SK-N-SH (cell line): Measurements from ENCODE around the gene PPP1CA. TPM values are rescaled to one million over a fixed set of nuclear protein-coding genes. Genes with fewer than 3 reads are reported as not detected.

Source experiments
- CTCF ChIA-PET: fragments of 300-600, 350-600 bp; formaldehyde crosslinking; extraction: SDS; loops from one replicate; lab custom pipeline; 2021; lab: Yijun Ruan, JAX
- POLR2A ChIA-PET: fragments of 350-600 bp; sonication (Branson Sonifier 250); formaldehyde crosslinking; extraction: SDS; loops from one replicate; lab custom pipeline; 2020; ENCODE audit warnings: antibody characterized with exemption, inconsistent platforms; lab: Yijun Ruan, JAX
- DNase-seq: peaks from one replicate; pipeline ENCODE4 v3.0.0; 2012
- H2AFZ ChIP-seq: fragments of 200-600 bp; sonication (generic); 2 replicates; pipeline ENCODE4 v1.8.1; 2016; ENCODE audit warnings: antibody characterized with exemption, mild to moderate bottlenecking, low read depth
- H3F3A ChIP-seq: fragments of 200-600 bp; sonication (generic); replicated peaks from 2 replicates; pipeline ENCODE3; 2016; ENCODE audit warnings: antibody characterized with exemption, mild to moderate bottlenecking; ENCODE audit not compliant: insufficient read depth
- H3K27ac ChIP-seq, 2 experiments: fragments of 200-500 bp in 1 of 2; fragments of 200-600 bp in 1 of 2; sonication (Bioruptor generic) in 1 of 2; sonication (generic), shearing (Covaris generic) in 1 of 2; 2 replicates each; pipeline versions ENCODE4 v1.5.1 to v1.6.1; 2014 to 2016; ENCODE audit warnings: low read depth in 2 of 2, inconsistent platforms in 1 of 2, low read length in 1 of 2, mild to moderate bottlenecking in 1 of 2, mixed read lengths in 1 of 2
- H3K27me3 ChIP-seq: fragments of 200-600 bp; sonication (generic), shearing (Covaris generic); 2 replicates; pipeline ENCODE4 v1.6.1; 2016; ENCODE audit warnings: mixed run types; ENCODE audit not compliant: insufficient read depth
- H3K36me3 ChIP-seq, 2 experiments: fragments of 200-500 bp in 1 of 2; fragments of 200-600 bp in 1 of 2; sonication (Bioruptor generic) in 1 of 2; sonication (generic) in 1 of 2; replicated peaks in 1 of 2; 2 replicates each; pipeline versions ENCODE3 to v1.5.1; 2014 to 2016; ENCODE audit warnings: low read length in 1 of 2, mild to moderate bottlenecking in 1 of 2; ENCODE audit not compliant: insufficient read depth in 2 of 2, control insufficient read depth in 1 of 2
- H3K4me1 ChIP-seq, 2 experiments: fragments of 200-500 bp in 1 of 2; fragments of 200-600 bp in 1 of 2; sonication (Bioruptor generic) in 1 of 2; sonication (generic), shearing (Covaris generic) in 1 of 2; 2 replicates each; pipeline versions ENCODE4 v1.5.1 to v1.6.1; 2014 to 2016; ENCODE audit warnings: low read depth in 1 of 2, low read length in 1 of 2, mixed run types in 1 of 2; ENCODE audit not compliant: insufficient read depth in 2 of 2, control insufficient read depth in 1 of 2
- H3K4me2 ChIP-seq: fragments of 200-600 bp; sonication (generic), shearing (Covaris generic); 2 replicates; pipeline ENCODE4 v1.6.1; 2017; ENCODE audit warnings: mixed run types
- H3K4me3 ChIP-seq, 2 experiments: fragments of 200-500 bp in 1 of 2; fragments of 200-600 bp in 1 of 2; sonication (Bioruptor generic) in 1 of 2; sonication (generic), shearing (Covaris generic) in 1 of 2; 2 replicates each; pipeline versions ENCODE4 v1.5.1 to v1.8.1; 2014 to 2016; ENCODE audit warnings: low read depth in 2 of 2, inconsistent platforms in 1 of 2, low read length in 1 of 2, mild to moderate bottlenecking in 1 of 2, mixed read lengths in 1 of 2, moderate library complexity in 1 of 2
- H3K79me2 ChIP-seq: fragments of 200-600 bp; sonication (generic); 2 replicates; pipeline ENCODE4 v1.8.1; 2017; ENCODE audit warnings: mild to moderate bottlenecking; ENCODE audit not compliant: insufficient read depth
- H3K9ac ChIP-seq: fragments of 200-600 bp; sonication (generic); 2 replicates; pipeline ENCODE4 v1.6.1; 2017; ENCODE audit warnings: mixed run types
- H3K9me2 ChIP-seq: fragments of 200-600 bp; sonication (generic); 2 replicates; pipeline ENCODE4 v1.6.1; 2017; ENCODE audit warnings: mixed run types
- H3K9me3 ChIP-seq: fragments of 200-600 bp; sonication (generic); 2 replicates; pipeline ENCODE4 v1.6.1; 2017; ENCODE audit warnings: mixed run types, mild to moderate bottlenecking, moderate library complexity
- H4K20me1 ChIP-seq: fragments of 200-600 bp; sonication (generic); 2 replicates; pipeline ENCODE4 v1.6.1; 2017; ENCODE audit warnings: mild to moderate bottlenecking, mixed run types; ENCODE audit not compliant: insufficient read depth
- CHD2 ChIP-seq: fragments of 150-350 bp; IDR thresholded peaks from 2 replicates; pipeline ENCODE4 v1.6.1; 2018; ENCODE audit warnings: low read length; ENCODE audit not compliant: partially characterized antibody
- ELF1 ChIP-seq: IDR thresholded peaks from 2 replicates; pipeline ENCODE4 v1.4.0; 2012
- EP300 ChIP-seq, 2 experiments: IDR thresholded peaks; 2 replicates each; pipeline versions ENCODE4 v1.4.0 to v1.6.1; 2012; ENCODE audit warnings: borderline replicate concordance in 1 of 2, low read depth in 1 of 2, low read length in 1 of 2
- GABPA ChIP-seq: IDR thresholded peaks from 2 replicates; pipeline ENCODE4 v1.4.0; 2012; ENCODE audit warnings: low read depth, mild to moderate bottlenecking
- GATA2 ChIP-seq: sonication (generic); formaldehyde crosslinking; IDR thresholded peaks from 2 replicates; pipeline ENCODE4 v1.5.0; 2020; ENCODE audit warnings: mild to moderate bottlenecking, missing genetic modification reagents
- MAX ChIP-seq: IDR thresholded peaks from 2 replicates; pipeline ENCODE4 v1.4.0; 2012; ENCODE audit warnings: low read depth
- MXI1 ChIP-seq: IDR thresholded peaks from 2 replicates; pipeline ENCODE4 v1.6.1; 2012; ENCODE audit warnings: mild to moderate bottlenecking, low read depth, low read length, improper control_type of control experiment
- NFIC ChIP-seq: IDR thresholded peaks from 2 replicates; pipeline ENCODE4 v1.4.0; 2012; ENCODE audit warnings: borderline replicate concordance
- NRF1 ChIP-seq: IDR thresholded peaks from 2 replicates; pipeline ENCODE4 v1.6.1; 2012; ENCODE audit warnings: low read depth, mild to moderate bottlenecking, low read length
- RAD21 ChIP-seq: IDR thresholded peaks from 2 replicates; pipeline ENCODE4 v1.6.1; 2012; ENCODE audit warnings: mild to moderate bottlenecking, low read length
- RCOR1 ChIP-seq: fragments of 150-350 bp; IDR thresholded peaks from 2 replicates; pipeline ENCODE4 v1.6.1; 2017; ENCODE audit warnings: antibody characterized with exemption, low read length
- REST ChIP-seq: IDR thresholded peaks from 2 replicates; pipeline ENCODE4 v1.6.1; 2012; ENCODE audit warnings: mild to moderate bottlenecking, low read depth, low read length, moderate library complexity
- SIN3A ChIP-seq: IDR thresholded peaks from 2 replicates; pipeline ENCODE4 v1.6.1; 2012; ENCODE audit warnings: low read depth, mild to moderate bottlenecking, low read length, moderate library complexity, borderline replicate concordance
- TAF1 ChIP-seq: IDR thresholded peaks from 2 replicates; pipeline ENCODE4 v1.6.1; 2012; ENCODE audit warnings: low read depth, mild to moderate bottlenecking, low read length, moderate library complexity, borderline replicate concordance
- YY1 ChIP-seq: IDR thresholded peaks from 2 replicates; pipeline ENCODE4 v1.4.0; 2012; ENCODE audit warnings: low read depth, mild to moderate bottlenecking
- WGBS: methylation state at CpG from one replicate; pipeline ENCODE4 v1.1.6; 2017; ENCODE audit warnings: low lambda C conversion rate; 5-methylcytosine and 5-hydroxymethylcytosine counted together
- polyA plus RNA-seq, 3 experiments: library from polyadenylated mRNA; depleted of rRNA; stranded (reverse); fragments of >200 nt; gene quantifications; 2 replicates each; pipeline ENCODE4 v1.2.3, GENCODE V29; 2012

PPP1CA gene
- polyA plus RNA-seq, 1 of the 3 experiments (the other 2 are of a cell fraction), result 261 TPM

GRCh38 chr11:67434395-67434881 lies 32.8 kb upstream of the PPP1CA start:
- H3F3A ChIP-seq, result no peaks in the 10 kb centered on the region
- no peaks in the 10 kb centered on the region for H3K9me3 ChIP-seq
- H3K9me2 ChIP-seq, result no peaks in the 10 kb centered on the region
- DNase-seq, result no peak
- H4K20me1 ChIP-seq, result no peaks in the 10 kb centered on the region
- peaks cover 16% of the 10 kb centered on the region for H3K79me2 ChIP-seq
- H3K4me1 ChIP-seq, result peaks cover 0 to under 1% of the 10 kb centered on the region in 2 experiments; a peak in 1 of 4 replicates
- TF ChIP-seq RAD21, result no peak
- TF ChIP-seq SIN3A, result no peak
- TF ChIP-seq ELF1, result no peak
- no peak for TF ChIP-seq NFIC
- TF ChIP-seq YY1, result no peak
- no peak for TF ChIP-seq MXI1
- no peaks in the 10 kb centered on the region for H3K27me3 ChIP-seq
- H3K4me3 ChIP-seq, result no peak overlapping the region
- ChIA-PET POLR2A (no interaction called here), CTCF (no interaction called here)
- peaks cover 3 to 43% of the 10 kb centered on the region in 2 experiments for H3K36me3 ChIP-seq
- no peak overlapping the region for H3K9ac ChIP-seq
- H3K4me2 ChIP-seq, result no peak overlapping the region
- H3K27ac ChIP-seq, result no peak overlapping the region
- WGBS, result 100% methylated on average over 2 of the region's 23 CpGs
- no peak overlapping the region for H2AFZ ChIP-seq

GRCh38 chr11:67433536-67434394 lies 32.1 kb upstream of the PPP1CA start:
- Histone ChIP-seq H3K4me2 (no peak overlapping the region), H2AFZ (no peak overlapping the region), H3K79me2 (peaks cover 23% of the 10 kb centered on the region), H3K27ac (no peak overlapping the region), H3K9me2 (no peaks in the 10 kb centered on the region), H4K20me1 (no peaks in the 10 kb centered on the region), H3K36me3 (peaks cover 3 to 39% of the 10 kb centered on the region in 2 experiments), H3K4me3 (no peak overlapping the region), H3K9me3 (no peaks in the 10 kb centered on the region), H3K4me1 (peaks cover 3 to 7% of the 10 kb centered on the region in 2 experiments; a peak in 1 of 4 replicates), H3K27me3 (no peaks in the 10 kb centered on the region), H3F3A (no peaks in the 10 kb centered on the region), H3K9ac (no peak overlapping the region)
- no peak for TF ChIP-seq GATA2 (CRISPR knock-in tag)
- no peak for TF ChIP-seq NRF1
- no peak for TF ChIP-seq TAF1
- no peak for TF ChIP-seq RAD21
- TF ChIP-seq MAX, result no peak
- TF ChIP-seq EP300 (IDR thresholded peaks at IDR 0.05; ENCODE audit: borderline replicate concordance in 1 of 2, low read depth in 1 of 2, low read length in 1 of 2), result no peak
- TF ChIP-seq REST, result no peak
- TF ChIP-seq CHD2, result no peak
- no peak for TF ChIP-seq RCOR1
- TF ChIP-seq GABPA, result no peak
- DNase-seq, result no peak
- POLR2A ChIA-PET, result no interaction called here
- WGBS, result 92% methylated on average over 6 of the region's 22 CpGs
- CTCF ChIA-PET, result interaction anchor here (0.6 kb wide), 1 partner anchor 27 kb away, joined by 3 read pairs; no protein-coding TSS in a partner anchor
